Measurements from ENCODE around the gene MYPOP.

MYPOP gene

GRCh38 chr19:45883881-45884681, 18.3 kb downstream of the MYPOP start:
- TF ChIP-seq CTCF (IDR thresholded peaks at IDR 0.05; ENCODE audit: insufficient read depth, low read depth, low read length, missing control alignments): no peak
- no peak for DNase-seq (ENCODE audit: low read depth)
- H3K4me3 ChIP-seq (ENCODE audit: low read depth, low read length): no peak overlapping the region

GRCh38 chr19:45883586-45883880, 18.9 kb downstream of the MYPOP start:
- no peak overlapping the region for H3K4me3 ChIP-seq (ENCODE audit: low read depth, low read length)
- no peak for DNase-seq (ENCODE audit: low read depth)
- no peak for TF ChIP-seq CTCF (IDR thresholded peaks at IDR 0.05; ENCODE audit: insufficient read depth, low read depth, low read length, missing control alignments)

- peak overlapping the region; percentile 80 for H3K4me3 ChIP-seq (ENCODE audit: low read depth, low read length)
- DNase-seq (ENCODE audit: low read depth): peak; percentile 96
- peak; percentile 100 for TF ChIP-seq CTCF (IDR thresholded peaks at IDR 0.05; ENCODE audit: insufficient read depth, low read depth, low read length, missing control alignments)
Measured at GRCh38 chr19:45882652-45883585, 19.5 kb downstream of the MYPOP start.

- no peak for TF ChIP-seq CTCF (IDR thresholded peaks at IDR 0.05; ENCODE audit: insufficient read depth, low read depth, low read length, missing control alignments)
- no peak overlapping the region for H3K4me3 ChIP-seq (ENCODE audit: low read depth, low read length)
- no peak for DNase-seq (ENCODE audit: low read depth)
Measured at GRCh38 chr19:45881909-45882528, 20.4 kb downstream of the MYPOP start.

- DNase-seq (ENCODE audit: low read depth): no peak
- TF ChIP-seq CTCF (IDR thresholded peaks at IDR 0.05; ENCODE audit: insufficient read depth, low read depth, low read length, missing control alignments): no peak
- H3K4me3 ChIP-seq (ENCODE audit: low read depth, low read length): no peak overlapping the region
Measured at GRCh38 chr19:45881082-45881908, 21.1 kb downstream of the MYPOP start.

- no peak for TF ChIP-seq CTCF (IDR thresholded peaks at IDR 0.05; ENCODE audit: insufficient read depth, low read depth, low read length, missing control alignments)
Measured at GRCh38 chr19:45879971-45880370, 22.4 kb downstream of the MYPOP start.

More at GRCh38 chr19:45879971-45880370, 22.4 kb downstream of the MYPOP start:
- H3K4me3 ChIP-seq (ENCODE audit: low read depth, low read length): no peak overlapping the region
- DNase-seq (ENCODE audit: low read depth): no peak

Measured in GM12865 (cell line).